ENCODE results near the gene FREM2. TPM values are rescaled to one million over a fixed set of nuclear protein-coding genes. Genes with fewer than 3 reads are reported as not detected.

Gene FREM2
- total RNA-seq, 1 donor from 2014 or later: 0.03 TPM

DNA sequence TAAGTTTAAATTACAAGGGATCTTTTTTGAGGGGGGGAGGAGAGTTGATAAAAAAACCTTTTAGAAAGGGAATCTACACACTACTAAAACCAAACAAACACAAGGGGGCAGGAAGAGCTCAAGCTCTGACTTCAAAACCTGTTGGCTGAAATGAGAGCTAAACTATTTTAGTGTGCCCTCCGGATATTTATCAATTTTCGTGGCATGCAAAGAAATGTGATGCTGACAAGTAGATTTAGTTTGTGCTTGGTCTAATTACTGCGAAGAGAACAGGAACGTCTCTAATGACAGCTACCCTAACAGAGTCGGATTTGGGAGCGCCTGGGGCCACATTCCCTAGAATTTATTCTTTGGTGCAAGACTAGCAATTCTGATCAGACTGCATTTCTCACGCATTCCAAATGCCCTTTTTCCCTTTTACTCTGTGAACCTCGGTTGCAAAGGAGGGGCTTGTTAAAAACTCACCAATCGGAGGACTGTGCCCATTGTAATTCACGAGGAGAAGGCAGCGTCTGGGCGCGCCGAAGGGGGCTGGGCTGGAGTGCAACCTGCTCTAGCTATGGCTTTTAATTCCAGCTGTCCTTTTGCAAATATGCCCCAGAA lies 802 bp upstream of the FREM2 start:
- no peak for DNase-seq (ENCODE audit: missing footprints)
- ATAC-seq: no peak
- intact Hi-C loops (cut with DNase I): loop anchor here (2.0 to 5.0 kb wide), 2 partner anchors 77 to 186 kb away; no protein-coding TSS in a partner anchor

DNA sequence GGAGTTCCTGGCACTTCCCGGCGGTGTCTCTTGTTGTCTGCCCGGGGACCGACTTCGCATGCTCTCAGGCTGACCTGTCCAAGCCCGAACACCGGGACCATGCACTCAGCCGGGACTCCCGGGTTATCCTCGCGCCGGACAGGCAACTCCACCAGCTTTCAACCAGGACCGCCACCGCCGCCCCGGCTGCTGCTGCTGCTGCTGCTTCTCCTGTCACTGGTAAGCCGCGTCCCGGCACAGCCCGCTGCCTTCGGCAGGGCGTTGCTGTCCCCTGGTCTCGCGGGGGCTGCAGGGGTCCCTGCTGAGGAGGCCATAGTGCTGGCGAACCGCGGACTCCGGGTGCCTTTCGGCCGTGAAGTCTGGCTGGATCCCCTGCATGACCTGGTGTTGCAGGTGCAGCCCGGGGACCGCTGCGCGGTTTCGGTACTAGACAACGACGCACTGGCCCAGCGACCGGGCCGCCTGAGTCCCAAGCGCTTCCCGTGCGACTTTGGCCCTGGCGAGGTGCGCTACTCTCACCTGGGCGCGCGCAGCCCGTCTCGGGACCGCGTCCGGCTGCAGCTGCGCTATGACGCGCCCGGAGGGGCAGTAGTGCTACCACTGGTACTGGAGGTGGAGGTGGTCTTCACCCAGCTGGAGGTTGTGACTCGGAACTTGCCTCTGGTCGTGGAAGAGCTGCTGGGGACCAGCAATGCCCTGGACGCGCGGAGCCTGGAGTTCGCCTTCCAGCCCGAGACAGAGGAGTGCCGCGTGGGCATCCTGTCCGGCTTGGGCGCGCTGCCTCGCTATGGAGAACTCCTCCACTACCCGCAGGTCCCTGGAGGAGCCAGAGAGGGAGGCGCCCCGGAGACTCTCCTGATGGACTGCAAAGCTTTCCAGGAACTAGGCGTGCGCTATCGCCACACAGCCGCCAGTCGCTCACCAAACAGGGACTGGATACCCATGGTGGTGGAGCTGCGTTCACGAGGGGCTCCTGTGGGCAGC lies 661 bp downstream of the FREM2 start:
- DNase-seq (ENCODE audit: missing footprints) (no peak), ATAC-seq (peak; percentile 31)
- intact Hi-C loops (cut with DNase I): loop anchor here (2.0 to 5.0 kb wide), 2 partner anchors 75 to 185 kb away; no protein-coding TSS in a partner anchor

DNA sequence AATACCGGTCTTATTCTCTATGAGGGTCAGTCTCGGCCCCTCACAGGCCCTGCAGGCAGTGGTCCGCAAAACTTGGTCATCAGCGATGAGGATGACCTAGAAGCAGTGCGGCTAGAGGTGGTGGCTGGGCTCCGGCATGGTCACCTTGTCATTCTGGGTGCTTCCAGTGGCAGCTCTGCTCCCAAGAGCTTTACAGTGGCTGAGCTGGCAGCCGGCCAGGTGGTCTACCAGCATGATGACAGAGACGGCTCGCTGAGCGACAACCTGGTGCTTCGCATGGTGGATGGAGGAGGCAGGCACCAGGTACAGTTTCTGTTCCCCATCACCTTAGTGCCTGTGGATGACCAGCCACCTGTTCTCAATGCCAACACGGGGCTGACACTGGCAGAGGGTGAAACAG lies 1.8 kb downstream of the FREM2 start:
- ATAC-seq (no peak), DNase-seq (ENCODE audit: missing footprints) (no peak)
- intact Hi-C loops (cut with DNase I): loop anchor here (5.0 kb wide), 1 partner anchor 184 kb away; no protein-coding TSS in a partner anchor

DNA sequence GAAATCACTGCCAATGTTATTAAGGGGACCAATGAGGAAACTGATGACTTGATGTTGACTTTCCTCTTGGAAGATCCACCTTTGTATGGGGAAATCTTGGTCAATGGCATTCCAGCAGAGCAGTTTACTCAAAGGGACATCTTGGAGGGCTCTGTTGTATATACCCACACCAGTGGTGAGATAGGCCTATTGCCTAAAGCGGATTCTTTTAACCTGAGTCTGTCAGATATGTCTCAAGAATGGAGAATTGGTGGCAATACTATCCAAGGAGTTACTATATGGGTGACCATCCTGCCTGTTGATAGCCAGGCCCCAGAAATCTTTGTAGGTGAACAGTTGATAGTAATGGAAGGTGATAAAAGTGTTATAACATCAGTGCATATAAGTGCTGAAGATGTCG lies 3.4 kb downstream of the FREM2 start:
- DNase-seq (ENCODE audit: missing footprints) (no peak), ATAC-seq (no peak)
- intact Hi-C loops (cut with DNase I): no loop called here

DNA sequence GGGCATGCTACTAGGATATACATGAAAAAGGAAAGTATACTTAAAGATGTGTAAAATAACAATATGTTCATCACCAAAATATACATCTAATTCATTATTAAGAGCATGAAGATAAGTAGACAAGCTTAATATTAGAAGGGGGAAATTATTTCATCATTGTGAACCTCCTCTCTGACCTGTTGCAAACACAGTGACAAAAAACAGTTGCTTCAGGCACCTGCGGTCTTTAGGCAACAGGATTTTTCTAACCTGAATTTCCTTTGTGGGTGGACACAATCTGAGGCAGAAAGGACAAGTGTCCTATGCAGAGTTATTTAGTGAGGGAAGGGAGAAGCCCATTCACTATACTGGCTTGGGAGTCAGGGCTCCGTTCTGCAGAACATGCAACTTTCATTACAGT lies 6.3 kb downstream of the FREM2 start:
- DNase-seq (ENCODE audit: missing footprints) (no peak), ATAC-seq (no peak)
- intact Hi-C loops (cut with DNase I): no loop called here

DNA sequence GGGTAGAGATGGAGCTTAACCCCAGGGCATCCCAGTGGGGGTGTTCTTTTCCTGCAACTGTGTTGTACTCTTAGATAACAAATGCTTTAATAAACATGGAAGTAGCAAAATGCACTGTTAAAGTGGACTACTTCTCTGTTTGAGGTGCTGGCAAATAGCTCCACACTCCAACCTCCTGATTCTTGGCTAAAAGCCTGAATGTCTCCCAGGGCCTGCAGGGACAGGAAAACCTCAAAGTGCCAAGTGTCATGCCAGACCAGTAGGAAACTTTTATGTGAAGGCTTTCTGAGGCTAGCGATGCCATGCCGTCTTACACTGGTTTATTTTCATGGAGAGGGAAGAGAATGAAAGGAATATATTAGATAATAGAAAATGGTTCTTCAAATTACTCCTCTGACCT lies 6.8 kb downstream of the FREM2 start:
- DNase-seq (ENCODE audit: missing footprints): no peak
- intact Hi-C loops (cut with DNase I): no loop called here
- peak; percentile 75 for ATAC-seq

DNA sequence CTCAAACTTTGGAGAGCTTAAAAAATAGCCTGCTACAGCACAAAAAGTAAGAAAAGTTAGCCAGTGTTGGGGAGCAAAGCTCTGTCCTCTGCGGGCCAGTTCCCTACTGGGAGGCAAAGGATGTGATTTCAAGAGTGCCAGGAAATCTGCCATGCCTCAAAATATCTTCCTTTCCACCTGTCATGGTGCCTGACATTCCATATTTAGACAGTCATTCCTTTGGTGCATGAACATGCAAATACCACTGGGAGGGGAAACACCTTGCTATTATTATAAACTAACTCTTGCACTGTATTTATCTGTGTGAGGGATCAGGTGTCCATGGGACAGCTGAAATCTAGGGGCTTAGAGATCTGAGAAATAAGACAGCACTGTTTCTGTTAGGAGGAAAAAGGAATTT lies 10.3 kb downstream of the FREM2 start:
- intact Hi-C loops (cut with DNase I): no loop called here
- DNase-seq (ENCODE audit: missing footprints) (no peak), ATAC-seq (peak; percentile 20)

DNA sequence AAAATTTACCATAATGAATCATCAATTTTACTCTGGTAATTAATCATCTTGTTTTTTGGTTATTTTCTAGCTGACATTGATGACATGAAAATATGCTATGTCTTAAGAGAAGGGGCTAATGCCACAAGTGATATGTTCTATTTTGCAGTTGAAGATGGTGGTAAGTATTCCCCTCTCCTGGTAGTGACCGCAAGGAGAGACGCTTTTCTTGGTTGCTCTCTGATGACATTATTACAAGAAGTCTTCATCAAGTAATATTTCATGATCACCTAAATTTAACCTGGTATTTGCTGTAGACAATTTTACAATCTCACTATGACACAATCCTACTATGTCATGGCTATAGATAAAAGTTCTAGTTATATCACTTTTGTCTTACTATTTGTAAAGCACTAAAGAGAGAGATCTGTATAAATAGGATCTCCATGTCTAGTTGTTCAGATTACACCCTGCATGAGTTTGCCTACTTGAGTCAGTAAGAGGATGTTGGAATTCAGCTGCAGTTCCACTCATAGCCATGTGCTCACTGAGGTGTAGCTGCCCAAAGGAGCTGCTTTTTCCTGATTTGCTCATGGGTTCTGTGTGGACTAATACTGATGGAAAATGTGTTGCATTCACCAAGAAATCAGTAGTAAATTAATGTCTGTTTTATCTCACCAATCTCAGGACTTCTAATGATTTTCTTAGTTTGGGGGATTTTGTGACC lies 10.9 kb downstream of the FREM2 start:
- no peak for ATAC-seq
- DNase-seq (ENCODE audit: missing footprints): no peak
- intact Hi-C loops (cut with DNase I): no loop called here

DNA sequence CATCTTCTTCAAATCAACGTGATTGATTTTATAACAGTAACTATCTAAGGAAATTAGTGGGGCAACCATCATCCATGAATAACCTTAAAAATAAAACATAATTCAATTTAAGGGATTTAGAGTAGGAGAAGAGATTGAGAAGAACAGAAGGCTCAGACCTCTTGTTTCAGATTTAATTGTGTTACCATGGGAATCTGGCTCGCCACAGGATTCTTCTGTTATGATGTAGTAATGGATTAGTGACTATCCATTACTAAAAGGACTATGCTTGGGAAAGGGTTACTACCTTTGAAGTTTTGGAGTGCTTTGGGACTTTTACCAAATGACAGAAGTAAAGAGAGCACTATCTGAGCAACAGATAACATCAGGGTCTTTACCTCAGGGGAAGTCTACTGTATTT lies 13.2 kb downstream of the FREM2 start:
- DNase-seq (ENCODE audit: missing footprints) (no peak), ATAC-seq (no peak)
- intact Hi-C loops (cut with DNase I): no loop called here

DNA sequence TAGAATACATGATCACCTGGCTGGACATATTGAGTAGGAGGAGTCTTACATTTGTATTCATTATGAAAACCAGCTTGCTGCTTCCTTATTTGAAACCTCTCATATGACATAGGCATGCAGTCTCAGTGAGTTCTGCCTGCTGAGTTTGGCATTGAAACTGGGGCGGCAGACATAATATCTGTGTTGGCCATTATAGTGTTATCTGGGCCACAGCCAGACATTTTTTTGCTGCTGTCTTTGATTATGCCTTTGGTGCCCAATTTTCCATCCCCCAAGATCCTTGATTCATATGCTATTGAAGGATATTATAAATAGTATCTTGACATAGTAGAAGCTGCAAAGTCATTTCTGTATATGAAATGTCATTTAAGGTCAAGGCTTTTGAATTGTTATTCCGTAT lies 15.8 kb downstream of the FREM2 start:
- ATAC-seq (no peak), DNase-seq (ENCODE audit: missing footprints) (no peak)
- intact Hi-C loops (cut with DNase I): no loop called here

DNA sequence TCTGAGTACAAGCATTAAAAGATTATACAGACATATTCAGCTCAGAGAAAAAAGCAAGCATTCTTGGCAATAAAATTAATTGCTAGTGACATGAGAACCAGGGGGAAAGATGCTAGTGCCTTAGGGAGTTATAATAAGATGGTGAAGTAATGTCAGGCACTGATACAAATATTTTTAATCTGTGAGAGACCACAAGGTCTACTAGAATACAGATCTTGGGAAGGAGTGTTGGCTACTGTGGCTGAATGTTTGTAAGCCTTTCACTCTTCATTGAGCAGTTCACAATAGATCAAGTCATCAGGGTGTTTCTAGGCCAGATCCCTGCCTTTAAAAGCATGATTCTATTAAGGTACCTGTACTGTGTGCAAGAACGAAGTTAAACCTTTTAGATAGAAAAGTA lies 16.4 kb downstream of the FREM2 start:
- ATAC-seq: no peak
- no peak for DNase-seq (ENCODE audit: missing footprints)
- intact Hi-C loops (cut with DNase I): no loop called here

DNA sequence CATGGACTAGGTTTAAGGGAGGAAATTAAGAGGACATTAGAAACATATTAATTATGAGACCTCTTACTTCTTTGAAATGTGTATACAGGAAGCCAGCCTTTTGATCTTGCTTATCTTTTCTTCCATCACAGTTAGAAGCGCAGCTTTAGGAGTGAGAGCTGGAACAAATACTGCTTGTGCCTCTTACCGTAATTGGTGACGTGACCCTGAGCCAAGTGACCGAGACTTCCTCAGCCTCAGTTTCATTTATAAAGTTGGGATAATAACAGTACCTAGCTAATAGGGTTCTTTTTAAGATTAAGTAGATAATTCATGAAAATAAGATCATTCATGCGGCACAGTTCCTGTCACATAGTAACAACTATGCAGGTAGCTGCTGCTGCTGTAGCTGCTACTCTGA lies 18.5 kb downstream of the FREM2 start:
- intact Hi-C loops (cut with DNase I): no loop called here
- no peak for DNase-seq (ENCODE audit: missing footprints)
- ATAC-seq: no peak

DNA sequence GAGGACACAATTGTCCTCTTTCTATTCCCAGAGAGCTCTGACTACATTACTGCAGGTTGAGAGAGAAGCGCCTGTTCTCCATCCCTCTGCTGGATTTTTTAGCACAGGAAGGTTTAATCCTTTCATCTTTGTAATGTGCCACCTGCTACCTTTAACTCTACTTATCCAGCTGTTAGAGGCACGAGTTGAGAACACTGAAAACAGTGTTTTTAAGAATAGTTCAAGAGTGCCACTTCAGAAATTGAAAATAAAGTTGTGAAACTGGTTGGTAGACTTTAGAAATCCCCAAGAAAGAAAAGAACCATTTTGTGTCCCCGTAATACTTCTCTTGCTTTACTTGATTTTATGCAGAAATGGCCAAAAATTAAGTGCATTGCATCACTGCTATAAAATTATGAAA lies 20.6 kb downstream of the FREM2 start:
- intact Hi-C loops (cut with DNase I): no loop called here
- no peak for DNase-seq (ENCODE audit: missing footprints)
- no peak for ATAC-seq

DNA sequence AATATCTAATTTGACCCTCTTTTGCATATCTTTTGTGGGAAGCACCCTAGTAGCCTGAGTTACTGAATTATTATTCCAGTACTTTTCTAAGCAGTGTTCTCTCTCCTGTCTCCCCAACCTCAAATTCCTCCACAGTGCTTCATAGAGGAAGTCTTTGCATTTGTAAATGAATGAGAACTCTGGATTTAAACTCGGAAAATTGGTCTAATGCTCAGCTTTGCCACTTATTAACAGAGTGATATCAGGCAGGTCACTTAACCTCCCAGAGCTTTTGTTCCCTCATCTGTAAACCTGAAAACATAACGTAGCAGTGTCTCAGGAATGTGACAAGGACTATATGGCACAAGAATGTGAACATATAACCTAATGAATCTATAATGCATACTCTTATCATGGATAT lies 26.2 kb downstream of the FREM2 start:
- ATAC-seq: no peak
- no peak for DNase-seq (ENCODE audit: missing footprints)
- intact Hi-C loops (cut with DNase I): no loop called here

DNA sequence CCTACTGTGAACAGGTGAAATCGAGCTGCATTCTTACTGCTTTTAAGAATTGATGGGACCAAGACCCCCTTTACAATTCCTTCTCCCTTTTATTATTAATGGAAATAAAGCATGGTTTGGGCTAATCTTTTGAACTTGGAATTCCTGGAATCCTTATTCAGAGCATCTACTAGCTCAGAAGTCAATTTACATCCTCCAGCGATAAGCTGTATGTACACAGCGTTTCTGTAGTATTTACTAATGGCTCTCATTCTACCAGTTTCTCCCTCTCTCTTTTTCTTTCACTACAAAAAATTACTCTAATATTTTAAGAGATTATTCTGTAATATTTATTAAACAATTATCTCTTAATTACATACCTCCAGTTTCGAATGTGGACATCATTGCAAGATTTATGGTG lies 31.5 kb downstream of the FREM2 start:
- DNase-seq (ENCODE audit: missing footprints) (no peak), ATAC-seq (no peak)
- intact Hi-C loops (cut with DNase I): no loop called here

DNA sequence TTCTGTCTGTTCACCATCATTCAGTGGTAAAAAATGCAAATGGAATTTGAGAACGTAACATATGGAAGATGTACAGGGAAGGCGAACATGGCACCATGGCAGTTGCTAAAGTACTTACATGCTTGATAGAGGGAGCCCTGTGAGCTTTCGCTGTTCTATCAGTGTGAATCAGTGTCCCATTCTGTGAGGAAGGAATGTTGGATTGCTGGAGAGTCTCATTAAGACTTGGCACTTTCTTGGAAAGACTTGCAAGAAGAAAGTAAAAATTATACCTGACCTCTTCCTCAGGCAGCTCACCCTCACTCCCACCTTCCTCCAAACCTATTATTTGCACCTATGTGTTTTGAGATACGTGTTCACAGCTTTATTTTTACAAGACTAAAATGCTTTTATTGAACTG lies 43.5 kb downstream of the FREM2 start:
- DNase-seq (ENCODE audit: missing footprints) (no peak), ATAC-seq (no peak)
- intact Hi-C loops (cut with DNase I): no loop called here

DNA sequence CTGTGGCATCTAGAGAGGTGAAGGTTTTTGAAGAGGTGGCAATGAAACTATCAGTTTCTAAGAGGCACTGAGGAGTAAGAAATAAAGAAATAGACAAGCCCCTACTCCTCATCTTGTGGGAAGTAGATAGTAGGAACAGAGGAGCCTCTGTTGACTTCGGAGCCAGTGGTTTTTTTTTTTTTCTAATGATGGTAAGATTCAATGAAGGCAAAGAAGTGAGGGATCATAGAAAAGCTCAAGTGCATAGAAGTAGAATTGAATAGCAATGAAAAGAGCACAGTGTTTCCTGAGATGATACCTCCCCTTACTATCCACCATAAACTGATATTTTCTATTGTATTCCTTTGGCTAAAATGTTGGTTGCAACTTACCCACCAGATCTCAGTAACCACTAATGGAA lies 46.3 kb downstream of the FREM2 start:
- DNase-seq (ENCODE audit: missing footprints) (no peak), ATAC-seq (no peak)
- intact Hi-C loops (cut with DNase I): no loop called here

DNA sequence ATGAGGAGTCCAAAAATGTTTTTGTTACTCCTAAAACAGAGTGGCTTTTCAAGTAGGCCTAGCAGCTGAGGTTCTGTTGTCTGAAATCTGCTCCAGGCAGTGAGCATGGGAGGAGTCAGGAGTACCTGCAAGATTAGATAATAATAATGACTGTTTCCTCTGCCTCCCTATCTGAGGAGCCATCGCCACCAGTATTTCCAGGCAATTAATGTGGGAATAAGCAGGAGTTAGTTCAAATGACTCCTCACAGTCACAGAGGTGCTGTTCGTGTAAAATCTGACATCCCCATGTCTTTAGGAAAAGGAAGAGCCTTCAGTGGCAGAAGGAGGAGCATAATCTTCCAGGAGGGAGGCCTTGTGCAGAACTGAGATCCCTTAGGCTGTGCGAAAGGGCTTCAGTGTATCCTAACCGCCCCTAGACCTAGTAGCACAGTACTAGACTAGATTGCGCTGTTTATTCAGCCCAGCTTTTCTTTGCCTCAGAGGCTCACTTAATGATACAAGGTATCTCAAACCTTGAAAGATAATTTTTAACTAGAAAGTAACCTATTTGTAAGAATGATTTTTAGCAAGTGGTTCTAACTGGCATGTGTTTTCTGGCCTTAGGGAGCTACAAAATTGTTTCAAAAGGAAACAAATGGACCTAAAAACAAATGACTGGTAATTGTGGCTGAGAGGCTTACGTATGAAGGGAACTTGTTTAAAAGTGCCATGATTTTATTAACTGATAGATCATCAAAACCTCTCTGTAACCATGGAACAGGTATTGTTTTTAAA lies 49.0 kb downstream of the FREM2 start:
- intact Hi-C loops (cut with DNase I): no loop called here
- ATAC-seq: no peak
- DNase-seq (ENCODE audit: missing footprints): no peak

DNA sequence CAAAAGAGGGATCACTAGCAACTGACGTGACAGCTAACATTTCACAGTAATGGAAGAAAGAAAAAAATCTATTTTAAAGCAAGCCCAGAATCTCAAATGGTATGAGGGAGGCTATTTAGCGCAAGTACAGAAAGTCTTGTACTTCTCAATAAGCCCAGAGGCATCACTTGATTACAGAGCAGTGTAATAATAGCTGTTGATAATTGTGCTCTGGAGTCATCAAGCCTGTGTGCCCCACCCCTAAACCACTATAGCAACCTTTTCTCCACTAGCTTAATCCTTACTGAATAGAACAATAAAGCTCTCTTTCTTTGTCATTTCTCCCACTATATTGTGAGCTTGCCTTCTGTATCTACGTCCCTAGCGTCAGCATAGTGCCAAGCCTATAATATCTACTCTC lies 56.6 kb downstream of the FREM2 start:
- no peak for ATAC-seq
- intact Hi-C loops (cut with DNase I): no loop called here
- no peak for DNase-seq (ENCODE audit: missing footprints)
